Activated CD8-positive, alpha-beta memory T cell treated with anti-CD3 and anti-CD28 coated beads, Interleukin-2, amount 50 U/mL, for 24 hours (primary cell): ENCODE measurements around the gene U2SURP.
"Not testable (repeated sequence)": the region's sequence is repeated elsewhere in the genome, so short reads cannot be mapped to it uniquely, and the experiment has no call there.

Experiments
- DNase-seq: peaks from one replicate; pipeline ENCODE4 v3.0.0-alpha.2; 2020; ENCODE audit errors: extremely low read depth

Gene U2SURP

GRCh38 chr3:143071776-143072175 is 70.4 kb downstream of the U2SURP start:
- DNase-seq = no peak

GRCh38 chr3:143072298-143073020 is 71.1 kb downstream of the U2SURP start:
- DNase-seq = not testable (repeated sequence)

- DNase-seq = not testable (repeated sequence)
Observed at GRCh38 chr3:143073541-143073940, 72.2 kb downstream of the U2SURP start.

GRCh38 chr3:143073983-143074382 is 72.6 kb downstream of the U2SURP start:
- not testable (repeated sequence) for DNase-seq

GRCh38 chr3:143078883-143079282 is 77.5 kb downstream of the U2SURP start:
- no peak for DNase-seq

- DNase-seq = no peak
Observed at GRCh38 chr3:143080196-143080595, 78.8 kb downstream of the U2SURP start.

- DNase-seq = no peak
Observed at GRCh38 chr3:143081365-143081764, 80.0 kb downstream of the U2SURP start.

GRCh38 chr3:143081844-143082778 is 80.7 kb downstream of the U2SURP start:
- no peak for DNase-seq

- DNase-seq = no peak
Observed at GRCh38 chr3:143083781-143084180, 82.4 kb downstream of the U2SURP start.

GRCh38 chr3:143084856-143085731 is 83.7 kb downstream of the U2SURP start:
- no peak for DNase-seq

- DNase-seq = no peak
Observed at GRCh38 chr3:143088835-143089234, 87.5 kb downstream of the U2SURP start.

- no peak for DNase-seq
Observed at GRCh38 chr3:143089965-143090364, 88.6 kb downstream of the U2SURP start.

GRCh38 chr3:143090486-143090885 is 89.1 kb downstream of the U2SURP start:
- DNase-seq = no peak

GRCh38 chr3:143090976-143091837 is 89.8 kb downstream of the U2SURP start:
- no peak for DNase-seq

- no peak for DNase-seq
Observed at GRCh38 chr3:143092191-143092590, 90.8 kb downstream of the U2SURP start.

- DNase-seq = no peak
Observed at GRCh38 chr3:143095813-143096212, 94.4 kb downstream of the U2SURP start.

GRCh38 chr3:143098032-143098764 is 96.8 kb downstream of the U2SURP start:
- no peak for DNase-seq

- DNase-seq = no peak
Observed at GRCh38 chr3:143099210-143099609, 97.8 kb downstream of the U2SURP start.

- DNase-seq = no peak
Observed at GRCh38 chr3:143099690-143100089, 98.3 kb downstream of the U2SURP start.

- DNase-seq = no peak
Observed at GRCh38 chr3:143100451-143100850, 99.1 kb downstream of the U2SURP start.
